ENCODE results near the gene DCAKD. TPM values are rescaled to one million over a fixed set of nuclear protein-coding genes. Genes with fewer than 3 reads are reported as not detected.

Gene DCAKD
- total RNA-seq, 4 donors from 2014 or later: 26.8 to 57.1 (median 37.7) TPM

GRCh38 chr17:45046537-45047125 lies 4.8 kb downstream of the DCAKD start:
- Histone ChIP-seq H3K27ac (no peak overlapping the region), H3K9me3 (no peaks in the 10 kb centered on the region), H3K27me3 (no peaks in the 10 kb centered on the region), H3K36me3 (no peaks in the 10 kb centered on the region), H3K4me1 (peaks cover 0 to 8% of the 10 kb centered on the region in 2 donors), H3K4me3 (no peak overlapping the region)
- intact Hi-C loops (cut with DNase I; ENCODE audit: low total_unique reads): loop anchor here (10.0 kb wide), 1 partner anchor 62 kb away; no protein-coding TSS in a partner anchor
- TF ChIP-seq POLR2A (IDR thresholded peaks at IDR 0.05) (no peak), CTCF (IDR thresholded peaks at IDR 0.05) (no peak)
- DNase-seq: no peak

GRCh38 chr17:45043813-45044540 lies 7.5 kb downstream of the DCAKD start:
- Histone ChIP-seq H3K4me1 (peaks cover 0 to 2% of the 10 kb centered on the region in 2 donors), H3K9me3 (no peaks in the 10 kb centered on the region), H3K27me3 (no peaks in the 10 kb centered on the region), H3K4me3 (no peak overlapping the region), H3K27ac (no peak overlapping the region), H3K36me3 (no peaks in the 10 kb centered on the region)
- TF ChIP-seq POLR2A (IDR thresholded peaks at IDR 0.05) (no peak), CTCF (IDR thresholded peaks at IDR 0.05) (no peak)
- DNase-seq: no peak
- intact Hi-C loops (cut with DNase I; ENCODE audit: low total_unique reads): loop anchor here (10.0 kb wide), 1 partner anchor 59 kb away; no protein-coding TSS in a partner anchor

- intact Hi-C loops (cut with DNase I; ENCODE audit: low total_unique reads): loop anchor here (10.0 kb wide), 1 partner anchor 58 kb away; no protein-coding TSS in a partner anchor
- Histone ChIP-seq H3K4me1 (peaks cover 0 to 6% of the 10 kb centered on the region in 2 donors), H3K27me3 (no peaks in the 10 kb centered on the region), H3K36me3 (no peaks in the 10 kb centered on the region), H3K9me3 (no peaks in the 10 kb centered on the region), H3K4me3 (no peak overlapping the region), H3K27ac (no peak overlapping the region)
- no peak for TF ChIP-seq CTCF (IDR thresholded peaks at IDR 0.05)
- no peak for TF ChIP-seq POLR2A (IDR thresholded peaks at IDR 0.05)
- no peak for DNase-seq
Observed at GRCh38 chr17:45042346-45043120, 8.9 kb downstream of the DCAKD start.

GRCh38 chr17:45040459-45040858 lies 11.0 kb downstream of the DCAKD start:
- TF ChIP-seq CTCF (IDR thresholded peaks at IDR 0.05) (no peak), POLR2A (IDR thresholded peaks at IDR 0.05) (no peak)
- H3K27ac ChIP-seq: no peak overlapping the region
- H3K9me3 ChIP-seq: no peaks in the 10 kb centered on the region
- no peaks in the 10 kb centered on the region for H3K36me3 ChIP-seq
- H3K27me3 ChIP-seq: no peaks in the 10 kb centered on the region
- intact Hi-C loops (cut with DNase I; ENCODE audit: low total_unique reads): loop anchor here (10.0 kb wide), 1 partner anchor 56 kb away; no protein-coding TSS in a partner anchor
- H3K4me3 ChIP-seq: no peak overlapping the region
- H3K4me1 ChIP-seq: peaks cover 0 to 6% of the 10 kb centered on the region in 2 donors
- no peak for DNase-seq

Data from uterus (tissue), 4 donors.